ENCODE data around the gene RNF126. TPM values are rescaled to one million over a fixed set of nuclear protein-coding genes. Genes with fewer than 3 reads are reported as not detected.

The RNF126 gene
- polyA plus RNA-seq, 1 donor from 2014 or later: 33.7 TPM

- H3K27ac ChIP-seq (ENCODE audit: low read length): no peak overlapping the region
- H3F3A ChIP-seq (ENCODE audit: insufficient read depth, low read length, poor library complexity, severe bottlenecking): no peaks in the 10 kb centered on the region
- no peaks in the 10 kb centered on the region for H3K27me3 ChIP-seq (ENCODE audit: insufficient read depth, low read depth, low read length)
- H3K4me2 ChIP-seq (ENCODE audit: low read length): no peak overlapping the region
- no peaks in the 10 kb centered on the region for H3K9me3 ChIP-seq (ENCODE audit: low read length)
- peaks cover 67% of the 10 kb centered on the region for H3K79me2 ChIP-seq (replicated peaks; ENCODE audit: insufficient read depth, low read length)
- H3K9ac ChIP-seq (ENCODE audit: low read length): no peak overlapping the region
- peaks cover 11% of the 10 kb centered on the region for H4K20me1 ChIP-seq (ENCODE audit: insufficient read depth)
- no peaks in the 10 kb centered on the region for H3K36me3 ChIP-seq (ENCODE audit: insufficient read depth, low read length)
- no peak overlapping the region for H3K4me3 ChIP-seq (ENCODE audit: low read length)
- no peaks in the 10 kb centered on the region for H3K9me2 ChIP-seq (ENCODE audit: insufficient read depth, low read length)
- no peak for TF ChIP-seq CTCF (IDR thresholded peaks at IDR 0.05; ENCODE audit: poor library complexity, severe bottlenecking)
- no peak for TF ChIP-seq REST (IDR thresholded peaks at IDR 0.05; ENCODE audit: borderline replicate concordance)
- no peak for TF ChIP-seq MXI1 (conservative IDR thresholded peaks at IDR 0.05; ENCODE audit: poor library complexity, severe bottlenecking)
- no peak for TF ChIP-seq SMC3 (conservative IDR thresholded peaks at IDR 0.05; ENCODE audit: poor library complexity)
- no peak overlapping the region for H2AFZ ChIP-seq (ENCODE audit: low read depth, low read length)
These were observed 4.8 kb downstream of the RNF126 start for GRCh38 chr19:658059-658839.

GRCh38 chr19:657611-658010, 5.4 kb downstream of the RNF126 start:
- H3K36me3 ChIP-seq (ENCODE audit: insufficient read depth, low read length): no peaks in the 10 kb centered on the region

More at GRCh38 chr19:657611-658010, 5.4 kb downstream of the RNF126 start:
- H3K9me2 ChIP-seq (ENCODE audit: insufficient read depth, low read length): no peaks in the 10 kb centered on the region
- H3K4me2 ChIP-seq (ENCODE audit: low read length): no peak overlapping the region
- no peak overlapping the region for H3K9ac ChIP-seq (ENCODE audit: low read length)
- no peak overlapping the region for H3K27ac ChIP-seq (ENCODE audit: low read length)
- no peaks in the 10 kb centered on the region for H3K9me3 ChIP-seq (ENCODE audit: low read length)
- TF ChIP-seq TAF1 (IDR thresholded peaks at IDR 0.05; ENCODE audit: low read depth) (no peak), POLR2AphosphoS5 (IDR thresholded peaks at IDR 0.05) (no peak), SMC3 (conservative IDR thresholded peaks at IDR 0.05; ENCODE audit: poor library complexity) (no peak), RAD21 (conservative IDR thresholded peaks at IDR 0.05) (no peak), MXI1 (conservative IDR thresholded peaks at IDR 0.05; ENCODE audit: poor library complexity, severe bottlenecking) (no peak), REST (IDR thresholded peaks at IDR 0.05; ENCODE audit: borderline replicate concordance) (no peak), CTCF (IDR thresholded peaks at IDR 0.05; ENCODE audit: poor library complexity, severe bottlenecking) (no peak), EP300 (conservative IDR thresholded peaks at IDR 0.05; ENCODE audit: poor library complexity, severe bottlenecking) (no peak), EZH2 (IDR thresholded peaks at IDR 0.05; ENCODE audit: borderline replicate concordance, insufficient read depth, low read length, poor library complexity, severe bottlenecking) (no peak)
- peaks cover 11% of the 10 kb centered on the region for H4K20me1 ChIP-seq (ENCODE audit: insufficient read depth)
- no peaks in the 10 kb centered on the region for H3F3A ChIP-seq (ENCODE audit: insufficient read depth, low read length, poor library complexity, severe bottlenecking)
- H3K27me3 ChIP-seq (ENCODE audit: insufficient read depth, low read depth, low read length): no peaks in the 10 kb centered on the region
- no peak overlapping the region for H2AFZ ChIP-seq (ENCODE audit: low read depth, low read length)
- H3K79me2 ChIP-seq (replicated peaks; ENCODE audit: insufficient read depth, low read length): peaks cover 67% of the 10 kb centered on the region
- no peak overlapping the region for H3K4me3 ChIP-seq (ENCODE audit: low read length)

All from neural cell (in vitro differentiated cells).